ENCODE data around the gene TBCCD1. TPM values are rescaled to one million over a fixed set of nuclear protein-coding genes. Genes with fewer than 3 reads are reported as not detected.
A peak's percentile ranks its signal among the peaks of the same experiment; 100 is the strongest.

The TBCCD1 gene
- 10 to 100 TPM; 12.1 to 14.4 (median 12.4) TPM for total RNA-seq

- Mint-ChIP-seq H3K4me1 (ENCODE audit: low read depth) (peaks cover 66% of the 10 kb centered on the region), H3K36me3 (ENCODE audit: insufficient read depth) (peaks cover 7% of the 10 kb centered on the region), H3K4me3 (peak within 1 kb of the TSS; percentile 93), H3K27me3 (ENCODE audit: low read depth) (no peaks in the 10 kb centered on the region), H3K9me3 (no peaks in the 10 kb centered on the region)
- DNase-seq (peak; percentile 92), ATAC-seq (peak; percentile 66 to 70)
Observed at GRCh38 chr3:186567072-186567921, at the start of gene TBCCD1. TSS of gene TBCCD1 (minus strand) at chr3:186567339. CDS start at chr3:186564329, 3,010 bp downstream.

GRCh38 chr3:186616299-186616617 lies 49.1 kb upstream of the TBCCD1 start:
- ATAC-seq (no peak), DNase-seq (no peak)
- Mint-ChIP-seq H3K4me3 (no peak overlapping the region), H3K4me1 (ENCODE audit: low read depth) (peaks cover 17% of the 10 kb centered on the region), H3K9me3 (no peaks in the 10 kb centered on the region), H3K36me3 (ENCODE audit: insufficient read depth) (no peaks in the 10 kb centered on the region), H3K27me3 (ENCODE audit: low read depth) (peaks cover 31% of the 10 kb centered on the region)

GRCh38 chr3:186614597-186615483 lies 47.7 kb upstream of the TBCCD1 start:
- Mint-ChIP-seq H3K9me3 (no peaks in the 10 kb centered on the region), H3K4me1 (ENCODE audit: low read depth) (peaks cover 17% of the 10 kb centered on the region), H3K27me3 (ENCODE audit: low read depth) (peaks cover 26% of the 10 kb centered on the region), H3K4me3 (peak overlapping the region; percentile 40), H3K36me3 (ENCODE audit: insufficient read depth) (no peaks in the 10 kb centered on the region)
- DNase-seq (peak; percentile 72), ATAC-seq (peak; percentile 53 to 59)

- DNase-seq (no peak), ATAC-seq (no peak)
- Mint-ChIP-seq H3K4me1 (ENCODE audit: low read depth) (peaks cover 17% of the 10 kb centered on the region), H3K9me3 (no peaks in the 10 kb centered on the region), H3K4me3 (peak overlapping the region; percentile 40), H3K27me3 (ENCODE audit: low read depth) (peaks cover 26% of the 10 kb centered on the region), H3K36me3 (ENCODE audit: insufficient read depth) (no peaks in the 10 kb centered on the region)
Observed at GRCh38 chr3:186614266-186614596, 47.1 kb upstream of the TBCCD1 start.

GRCh38 chr3:186613637-186614265 lies 46.6 kb upstream of the TBCCD1 start:
- ATAC-seq (no peak), DNase-seq (no peak)
- H3K4me1 Mint-ChIP-seq (ENCODE audit: low read depth), result peaks cover 17% of the 10 kb centered on the region
- no peaks in the 10 kb centered on the region for H3K9me3 Mint-ChIP-seq
- peaks cover 24% of the 10 kb centered on the region for H3K27me3 Mint-ChIP-seq (ENCODE audit: low read depth)
- no peak overlapping the region for H3K4me3 Mint-ChIP-seq
- H3K36me3 Mint-ChIP-seq (ENCODE audit: insufficient read depth), result no peaks in the 10 kb centered on the region

DNA sequence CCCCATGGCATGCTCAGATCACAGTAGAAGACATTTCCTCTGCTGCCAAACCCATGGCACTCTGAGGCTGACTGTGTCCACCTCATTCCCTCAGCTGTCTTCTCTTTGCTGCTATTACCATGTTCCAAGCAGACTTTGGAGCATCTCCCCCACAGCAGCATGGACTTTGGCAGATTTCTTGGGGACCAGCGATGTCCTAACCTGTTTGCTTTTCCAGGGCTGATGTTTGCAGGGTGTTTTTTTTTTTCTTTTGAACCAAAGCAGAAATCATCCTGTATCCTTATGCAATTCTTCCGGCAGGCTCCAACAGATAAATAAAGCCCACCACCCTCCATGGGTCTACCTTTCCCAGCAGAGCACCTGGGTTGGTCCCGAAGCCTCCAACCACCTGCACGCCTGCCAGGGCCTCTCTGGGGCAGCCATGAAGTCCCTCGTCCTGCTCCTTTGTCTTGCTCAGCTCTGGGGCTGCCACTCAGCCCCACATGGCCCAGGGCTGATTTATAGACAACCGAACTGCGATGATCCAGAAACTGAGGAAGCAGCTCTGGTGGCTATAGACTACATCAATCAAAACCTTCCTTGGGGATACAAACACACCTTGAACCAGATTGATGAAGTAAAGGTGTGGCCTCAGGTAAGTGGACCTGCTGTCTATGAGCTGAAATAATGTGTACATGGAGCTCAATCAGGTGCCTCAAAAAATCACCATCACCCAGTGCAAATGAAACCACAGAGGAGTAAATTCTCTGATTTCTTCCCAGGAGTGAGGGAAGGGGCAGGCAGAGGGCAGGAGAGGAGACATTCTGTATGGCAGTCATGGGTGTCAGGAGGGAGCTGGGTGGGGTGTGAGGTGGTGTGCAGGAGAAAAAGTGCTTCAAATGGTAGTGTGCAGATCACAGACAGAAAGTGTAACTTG lies 45.8 kb upstream of the TBCCD1 start, which contains the start of gene AHSG:
AHSG (plus strand) TSS at position 340 of the 916 bp plus-strand sequence; CDS start at position 422, 82 bp downstream.
- Mint-ChIP-seq H3K9me3 (no peaks in the 10 kb centered on the region), H3K36me3 (ENCODE audit: insufficient read depth) (no peaks in the 10 kb centered on the region), H3K4me3 (no peak within 1 kb of the TSS), H3K4me1 (ENCODE audit: low read depth) (peaks cover 17% of the 10 kb centered on the region), H3K27me3 (ENCODE audit: low read depth) (peaks cover 17% of the 10 kb centered on the region)
- DNase-seq (no peak), ATAC-seq (no peak)

DNA sequence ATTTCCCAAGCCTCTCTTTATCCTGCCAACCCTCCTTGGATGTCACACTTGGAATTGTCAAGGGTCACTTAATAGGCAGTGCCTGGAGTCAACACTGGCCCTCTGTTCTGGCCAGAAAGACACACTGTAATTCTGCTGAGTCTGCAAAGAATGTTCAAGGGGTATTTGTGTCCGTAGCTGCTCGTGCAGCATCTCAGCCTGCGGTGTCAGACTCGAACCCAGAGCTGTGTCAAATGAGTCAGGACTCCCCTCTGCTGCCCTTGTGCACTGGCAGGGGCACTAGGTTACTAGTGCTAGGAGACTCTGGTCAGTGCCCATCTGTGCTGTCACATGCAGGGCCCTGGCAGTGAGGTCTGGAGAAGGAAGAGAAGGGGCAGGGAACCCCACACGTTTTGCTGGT lies 44.9 kb upstream of the TBCCD1 start:
- no peak for ATAC-seq
- no peak for DNase-seq
- peaks cover 9% of the 10 kb centered on the region for H3K27me3 Mint-ChIP-seq (ENCODE audit: low read depth)

DNA sequence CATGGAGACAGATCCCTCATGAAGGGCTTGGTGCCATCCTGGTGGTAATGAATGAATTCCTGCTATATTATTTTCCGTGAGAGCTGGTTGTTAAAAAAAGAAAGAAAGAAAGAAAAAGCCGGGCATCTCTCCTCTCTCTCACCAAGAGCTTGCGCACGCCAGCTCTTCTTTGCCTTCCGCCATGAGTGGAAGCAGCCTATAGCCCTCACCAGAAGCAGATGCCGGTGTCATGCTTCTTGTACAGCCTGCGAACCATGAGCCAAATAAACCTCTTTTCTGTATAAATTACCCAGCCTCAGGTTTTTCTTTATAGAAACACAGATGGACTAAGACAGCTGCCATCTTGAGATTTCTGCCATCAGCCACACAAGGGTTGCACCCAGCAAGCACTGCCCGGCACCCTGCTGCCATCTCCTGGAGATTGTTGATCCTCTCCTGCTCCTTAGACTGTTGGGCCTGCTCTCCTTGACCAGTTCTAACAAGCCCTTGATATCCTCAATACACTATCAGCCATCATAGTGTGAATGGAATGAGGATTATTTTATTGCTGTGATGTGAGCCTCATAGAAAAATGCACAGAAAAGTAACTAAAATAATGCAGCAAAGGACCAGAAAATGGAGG lies 42.2 kb upstream of the TBCCD1 start:
- Mint-ChIP-seq H3K9me3 (no peaks in the 10 kb centered on the region), H3K27me3 (ENCODE audit: low read depth) (peaks cover 1% of the 10 kb centered on the region), H3K36me3 (ENCODE audit: insufficient read depth) (no peaks in the 10 kb centered on the region), H3K4me1 (ENCODE audit: low read depth) (peaks cover 2% of the 10 kb centered on the region), H3K4me3 (no peak overlapping the region)
- DNase-seq, result no peak
- ATAC-seq, result no peak

More for the DNA sequence above, 44.9 kb upstream of the TBCCD1 start:
- Mint-ChIP-seq H3K4me3 (no peak overlapping the region), H3K4me1 (ENCODE audit: low read depth) (peaks cover 13% of the 10 kb centered on the region), H3K9me3 (no peaks in the 10 kb centered on the region), H3K36me3 (ENCODE audit: insufficient read depth) (no peaks in the 10 kb centered on the region)

DNA sequence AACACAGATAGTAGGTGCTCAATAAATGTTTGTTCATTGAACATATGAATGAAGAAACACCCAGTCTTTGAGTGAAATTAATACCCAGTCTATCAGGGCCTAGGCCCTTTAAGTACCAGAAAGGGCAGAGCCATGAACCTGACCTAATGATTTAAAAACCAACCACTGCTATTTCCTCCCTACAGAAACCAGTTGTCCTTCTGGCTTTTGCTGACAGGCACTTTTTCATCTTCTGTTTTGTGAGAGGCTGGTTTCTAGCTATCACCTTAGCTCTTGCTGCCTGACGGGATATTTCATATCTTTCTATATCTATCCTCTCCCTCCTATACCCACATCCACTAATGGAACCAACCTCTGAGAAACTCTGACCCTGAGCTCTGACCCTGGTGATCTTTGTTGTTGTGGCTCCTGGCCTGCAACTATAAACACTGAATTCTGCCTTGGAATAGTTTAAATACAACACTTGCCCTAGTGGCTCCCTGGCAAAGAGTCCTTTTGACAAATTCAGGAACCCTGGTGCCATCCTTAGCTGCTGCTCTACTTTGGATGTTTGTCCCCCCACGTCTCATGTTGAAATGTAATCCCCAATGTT lies 41.6 kb upstream of the TBCCD1 start:
- Mint-ChIP-seq H3K9me3 (no peaks in the 10 kb centered on the region), H3K27me3 (ENCODE audit: low read depth) (no peaks in the 10 kb centered on the region), H3K4me1 (ENCODE audit: low read depth) (no peaks in the 10 kb centered on the region), H3K4me3 (no peak overlapping the region), H3K36me3 (ENCODE audit: insufficient read depth) (no peaks in the 10 kb centered on the region)
- no peak for DNase-seq
- no peak for ATAC-seq

DNA sequence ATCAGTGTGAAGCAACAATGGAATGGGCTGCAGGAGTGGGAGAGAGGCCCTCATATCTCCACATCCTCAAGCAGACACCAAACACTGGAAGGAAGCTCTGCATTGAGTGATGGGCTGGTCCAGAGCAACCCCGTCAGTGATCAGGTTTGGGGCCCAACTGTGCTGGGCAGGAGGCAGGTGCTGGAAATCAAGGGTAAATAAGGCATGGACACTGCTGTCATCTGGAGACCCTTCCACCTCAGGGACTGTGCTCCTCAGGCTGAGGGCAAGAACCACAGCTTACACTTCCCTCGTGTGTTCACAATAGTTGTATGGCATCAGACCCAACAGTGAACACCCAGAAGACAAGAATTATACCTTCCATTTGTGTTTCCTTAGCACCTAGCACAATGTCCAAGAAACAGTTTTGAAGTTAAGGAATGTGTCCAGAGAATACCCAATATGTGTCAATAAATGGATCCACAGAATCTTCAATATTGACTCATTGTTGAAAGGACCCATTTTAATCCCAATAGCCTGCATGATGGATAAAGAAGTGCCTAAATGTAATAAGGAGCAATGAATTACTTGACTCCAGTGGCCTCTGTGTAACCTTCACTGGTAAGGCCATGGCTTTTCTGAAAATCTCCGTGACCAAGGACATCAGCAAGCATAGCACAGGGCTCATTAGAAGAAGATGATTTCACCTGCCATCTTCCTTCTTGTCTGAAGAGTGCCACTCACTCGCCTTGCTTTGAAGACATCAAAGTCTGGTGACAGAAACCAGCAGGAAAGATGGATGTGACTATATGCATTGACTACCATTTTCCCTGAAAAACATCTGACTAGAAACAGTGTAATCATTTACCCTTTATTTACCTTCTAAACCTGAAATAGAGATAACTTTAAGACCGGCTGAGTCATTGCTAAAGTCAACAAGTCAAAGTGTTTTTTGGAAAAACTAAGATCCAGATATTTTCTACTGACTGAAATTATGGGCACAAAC lies 38.7 kb upstream of the TBCCD1 start:
- no peak for DNase-seq
- Mint-ChIP-seq H3K9me3 (no peaks in the 10 kb centered on the region), H3K4me1 (ENCODE audit: low read depth) (no peaks in the 10 kb centered on the region), H3K36me3 (ENCODE audit: insufficient read depth) (no peaks in the 10 kb centered on the region), H3K27me3 (ENCODE audit: low read depth) (no peaks in the 10 kb centered on the region), H3K4me3 (no peak overlapping the region)
- no peak for ATAC-seq

GRCh38 chr3:186605078-186605477 lies 37.9 kb upstream of the TBCCD1 start:
- H3K4me1 Mint-ChIP-seq (ENCODE audit: low read depth), result no peaks in the 10 kb centered on the region
- DNase-seq (no peak), ATAC-seq (no peak)
- no peaks in the 10 kb centered on the region for H3K36me3 Mint-ChIP-seq (ENCODE audit: insufficient read depth)
- no peaks in the 10 kb centered on the region for H3K27me3 Mint-ChIP-seq (ENCODE audit: low read depth)
- H3K9me3 Mint-ChIP-seq, result no peaks in the 10 kb centered on the region
- H3K4me3 Mint-ChIP-seq, result no peak overlapping the region

- peaks cover 2% of the 10 kb centered on the region for H3K27me3 Mint-ChIP-seq (ENCODE audit: low read depth)
- H3K4me3 Mint-ChIP-seq, result no peak overlapping the region
- H3K9me3 Mint-ChIP-seq, result no peaks in the 10 kb centered on the region
- no peak for DNase-seq
- H3K4me1 Mint-ChIP-seq (ENCODE audit: low read depth), result no peaks in the 10 kb centered on the region
- no peak for ATAC-seq
- H3K36me3 Mint-ChIP-seq (ENCODE audit: insufficient read depth), result no peaks in the 10 kb centered on the region
Observed at GRCh38 chr3:186603159-186603558, 36.0 kb upstream of the TBCCD1 start.

Measured in activated T-cell treated with anti-CD3 and anti-CD28 coated beads, Interleukin-2, amount 50 U/mL, for 4 hours (primary cell).